Mesenchymal stem cell (in vitro differentiated cells and primary cell): Measurements from ENCODE around the gene SMIM41.
A peak's percentile ranks its signal among the peaks of the same experiment; 100 is the strongest.

Source experiments
- DNase-seq: peaks from one replicate; pipeline ENCODE4 v3.0.0-alpha.2; 2013
- H2AFZ ChIP-seq: one replicate; pipeline ENCODE4 v1.6.1; 2013; ENCODE audit warnings: low read depth, mild to moderate bottlenecking, control low read depth, inconsistent platforms, low read length, moderate library complexity
- H2AK5ac ChIP-seq: 2 replicates; pipeline ENCODE4 v1.6.1; 2013; ENCODE audit warnings: low read length, moderate library complexity, mild to moderate bottlenecking, inconsistent platforms; ENCODE audit not compliant: severe bottlenecking
- H2BK120ac ChIP-seq: one replicate; pipeline ENCODE4 v1.6.1; 2013; ENCODE audit warnings: low read depth, mild to moderate bottlenecking, inconsistent platforms, low read length, moderate library complexity
- H2BK12ac ChIP-seq, 2 experiments: one replicate each; pipeline ENCODE4 v1.6.1; 2013; ENCODE audit warnings: inconsistent platforms in 2 of 2, low read length in 2 of 2, mild to moderate bottlenecking in 2 of 2, moderate library complexity in 2 of 2, control low read depth in 1 of 2
- H2BK15ac ChIP-seq: one replicate; pipeline ENCODE4 v1.6.1; 2013; ENCODE audit warnings: mild to moderate bottlenecking, low read depth, inconsistent platforms; ENCODE audit not compliant: poor library complexity, severe bottlenecking
- H2BK5ac ChIP-seq: 2 replicates; pipeline ENCODE4 v1.6.1; 2013; ENCODE audit warnings: low read depth, mild to moderate bottlenecking, low read length, control low read depth, inconsistent platforms; ENCODE audit not compliant: poor library complexity, severe bottlenecking
- H3K14ac ChIP-seq, 2 experiments: one replicate each; pipeline ENCODE4 v1.6.1; 2013; ENCODE audit warnings: inconsistent platforms in 2 of 2, low read length in 2 of 2, control low read depth in 1 of 2, mild to moderate bottlenecking in 1 of 2, moderate library complexity in 1 of 2
- H3K18ac ChIP-seq, 2 experiments: one replicate each; pipeline ENCODE4 v1.6.1; 2013; ENCODE audit warnings: inconsistent platforms in 2 of 2, low read length in 2 of 2, control low read depth in 1 of 2, low read depth in 1 of 2, mild to moderate bottlenecking in 1 of 2
- H3K23ac ChIP-seq, 2 experiments: one replicate each; pipeline ENCODE4 v1.6.1; 2013; ENCODE audit warnings: inconsistent platforms in 2 of 2, low read length in 2 of 2, mild to moderate bottlenecking in 2 of 2, moderate library complexity in 2 of 2, control low read depth in 1 of 2
- H3K27ac ChIP-seq: 2 replicates; pipeline ENCODE4 v1.5.1; 2013; ENCODE audit warnings: mild to moderate bottlenecking, moderate library complexity, low read length, control low read depth, inconsistent platforms; ENCODE audit not compliant: poor library complexity, severe bottlenecking
- H3K27me3 ChIP-seq, 2 experiments: 2 replicates each; pipeline versions ENCODE4 v1.6.1 to v1.7.0; 2013; ENCODE audit warnings: low read length in 2 of 2, mild to moderate bottlenecking in 2 of 2, moderate library complexity in 2 of 2, control low read depth in 1 of 2, inconsistent platforms in 1 of 2; ENCODE audit not compliant: control insufficient read depth in 1 of 2, insufficient read depth in 1 of 2
- H3K36me3 ChIP-seq, 2 experiments: 2 replicates each; pipeline versions ENCODE4 v1.6.1 to v1.7.0; 2013; ENCODE audit warnings: low read length in 2 of 2, control low read depth in 1 of 2, inconsistent platforms in 1 of 2, low read depth in 1 of 2, mild to moderate bottlenecking in 1 of 2; ENCODE audit not compliant: insufficient read depth in 2 of 2, control insufficient read depth in 1 of 2
- H3K4ac ChIP-seq, 2 experiments: one replicate each; pipeline ENCODE4 v1.6.1; 2013; ENCODE audit warnings: inconsistent platforms in 2 of 2, low read length in 2 of 2, mild to moderate bottlenecking in 2 of 2, moderate library complexity in 2 of 2, control low read depth in 1 of 2, low read depth in 1 of 2
- H3K4me1 ChIP-seq: 2 replicates; pipeline ENCODE4 v1.6.1; 2013; ENCODE audit warnings: low read depth, low read length, control low read depth; ENCODE audit not compliant: control insufficient read depth, insufficient read depth
- H3K4me2 ChIP-seq: 2 replicates; pipeline ENCODE4 v1.6.1; 2013; ENCODE audit warnings: low read length, mild to moderate bottlenecking, inconsistent platforms; ENCODE audit not compliant: poor library complexity, severe bottlenecking
- H3K4me3 ChIP-seq, 2 experiments: 2 replicates each; pipeline versions ENCODE4 v1.5.1 to v1.7.0; 2013; ENCODE audit warnings: low read length in 2 of 2, mild to moderate bottlenecking in 2 of 2, control low read depth in 1 of 2, low read depth in 1 of 2; ENCODE audit not compliant: insufficient read depth in 1 of 2
- H3K79me1 ChIP-seq: replicated peaks from 2 replicates; pipeline ENCODE4 v1.6.1; 2013; ENCODE audit warnings: mild to moderate bottlenecking, control low read depth, low read length, inconsistent platforms; ENCODE audit not compliant: poor library complexity, severe bottlenecking
- H3K9ac ChIP-seq: 2 replicates; pipeline ENCODE4 v1.7.0; 2013; ENCODE audit warnings: mild to moderate bottlenecking, low read length, moderate library complexity
- H3K9me3 ChIP-seq: 2 replicates; pipeline ENCODE4 v1.7.0; 2013; ENCODE audit warnings: mild to moderate bottlenecking, low read length; ENCODE audit not compliant: control insufficient read depth
- H4K8ac ChIP-seq: one replicate; pipeline ENCODE4 v1.6.1; 2013; ENCODE audit warnings: inconsistent platforms, mild to moderate bottlenecking, low read length, moderate library complexity
- H4K91ac ChIP-seq: one replicate; pipeline ENCODE4 v1.6.1; 2013; ENCODE audit warnings: mild to moderate bottlenecking, low read length, inconsistent platforms
- WGBS: methylation state at CpG from one replicate; pipeline ENCODE4 v1.1.7; 2013; ENCODE audit warnings: mixed read lengths; 5-methylcytosine and 5-hydroxymethylcytosine counted together

SMIM41 gene

GRCh38 chr12:52062167-52063081, 17.1 kb upstream of the SMIM41 start:
- no peak overlapping the region for H3K18ac ChIP-seq
- H3K4ac ChIP-seq: no peak overlapping the region
- H4K8ac ChIP-seq: no peak overlapping the region
- H2AFZ ChIP-seq: no peak overlapping the region
- H2BK12ac ChIP-seq: no peak overlapping the region
- H2BK5ac ChIP-seq: no peak overlapping the region
- peaks cover 4% of the 10 kb centered on the region for H3K4me1 ChIP-seq
- no peak overlapping the region for H3K4me2 ChIP-seq
- no peak overlapping the region for H3K9ac ChIP-seq
- H3K36me3 ChIP-seq: peaks cover 0 to 12% of the 10 kb centered on the region in 2 experiments
- H3K14ac ChIP-seq: peak overlapping the region in 1 of 2 experiments; percentile 66
- H3K23ac ChIP-seq: no peak overlapping the region
- H3K9me3 ChIP-seq: no peaks in the 10 kb centered on the region
- peaks cover 0 to 8% of the 10 kb centered on the region in 2 experiments for H3K27me3 ChIP-seq
- no peak overlapping the region for H2AK5ac ChIP-seq
- WGBS: 73% methylated on average over 6 of the region's 6 CpGs
- H3K4me3 ChIP-seq: no peak overlapping the region
- no peaks in the 10 kb centered on the region for H3K79me1 ChIP-seq
- no peak overlapping the region for H2BK15ac ChIP-seq
- no peak overlapping the region for H4K91ac ChIP-seq
- peak; percentile 24 for DNase-seq
- H3K27ac ChIP-seq: no peak overlapping the region
- H2BK120ac ChIP-seq: no peak overlapping the region

- H3K36me3 ChIP-seq: peaks cover 0 to 5% of the 10 kb centered on the region in 2 experiments
- H4K8ac ChIP-seq: no peak overlapping the region
- peaks cover 4% of the 10 kb centered on the region for H3K4me1 ChIP-seq
- no peak overlapping the region for H3K4me2 ChIP-seq
- no peak overlapping the region for H2AK5ac ChIP-seq
- no peak overlapping the region for H2BK15ac ChIP-seq
- no peak overlapping the region for H2BK120ac ChIP-seq
- H3K9ac ChIP-seq: peak overlapping the region; percentile 61
- no peak overlapping the region for H3K4ac ChIP-seq
- H3K4me3 ChIP-seq: no peak overlapping the region
- H2AFZ ChIP-seq: no peak overlapping the region
- H3K18ac ChIP-seq: no peak overlapping the region
- no peak overlapping the region for H2BK5ac ChIP-seq
- no peak overlapping the region for H3K14ac ChIP-seq
- H3K9me3 ChIP-seq: no peaks in the 10 kb centered on the region
- 80% methylated on average over 18 of the region's 20 CpGs for WGBS
- H3K27me3 ChIP-seq: peaks cover 0 to 8% of the 10 kb centered on the region in 2 experiments
- no peak overlapping the region for H3K23ac ChIP-seq
- no peak overlapping the region for H3K27ac ChIP-seq
- H3K79me1 ChIP-seq: no peaks in the 10 kb centered on the region
- no peak for DNase-seq
- no peak overlapping the region for H4K91ac ChIP-seq
- no peak overlapping the region for H2BK12ac ChIP-seq
These were observed 16.2 kb upstream of the SMIM41 start for GRCh38 chr12:52063082-52063924.

DNA sequence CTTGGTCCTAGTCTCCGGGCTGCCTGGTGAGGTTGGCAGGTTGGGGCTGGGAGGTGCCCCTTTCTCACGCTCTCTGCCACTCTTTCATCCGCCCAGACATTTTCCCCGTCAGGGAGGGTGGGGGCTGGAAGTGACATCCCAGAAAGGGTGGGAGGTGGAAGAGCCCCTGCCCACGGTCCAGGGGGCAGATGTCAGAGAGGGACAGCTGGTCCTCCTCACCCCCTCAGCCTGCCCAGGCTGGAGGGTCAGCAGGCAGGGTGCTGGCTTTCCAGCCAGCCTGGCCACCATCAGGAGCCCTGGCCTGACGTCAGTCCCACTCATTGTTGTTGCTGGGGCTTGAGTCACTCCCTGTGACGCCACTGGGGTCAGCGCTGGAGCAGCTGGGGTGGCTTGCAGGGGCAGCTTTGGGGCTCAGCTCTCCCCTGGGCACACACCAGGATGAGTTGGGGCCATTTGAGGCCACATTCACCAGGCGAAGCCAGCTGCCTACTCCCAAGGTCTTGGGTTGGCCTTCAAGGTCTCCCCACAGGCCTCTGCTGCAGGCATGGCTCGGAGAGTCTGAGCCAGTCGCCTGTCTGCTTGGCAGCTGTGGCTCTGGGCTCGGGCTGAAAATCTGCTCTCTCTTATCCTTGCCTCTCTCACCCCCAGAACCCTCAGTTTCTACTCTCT, 15.4 kb upstream of the SMIM41 start:
- H4K8ac ChIP-seq: peak overlapping the region; percentile 47
- peak overlapping the region in 1 of 2 experiments; percentile 6 for H3K18ac ChIP-seq
- H3K79me1 ChIP-seq: no peaks in the 10 kb centered on the region
- H2BK120ac ChIP-seq: no peak overlapping the region
- H3K23ac ChIP-seq: no peak overlapping the region
- peaks cover 4% of the 10 kb centered on the region for H3K4me1 ChIP-seq
- no peak overlapping the region for H2BK5ac ChIP-seq
- no peak overlapping the region for H2AK5ac ChIP-seq
- H3K14ac ChIP-seq: no peak overlapping the region
- WGBS: 69% methylated on average over 11 of the region's 12 CpGs
- H2BK15ac ChIP-seq: peak overlapping the region; percentile 44
- H2AFZ ChIP-seq: no peak overlapping the region
- no peak overlapping the region for H3K4me3 ChIP-seq
- peak; percentile 87 for DNase-seq
- H3K9me3 ChIP-seq: no peaks in the 10 kb centered on the region
- peak overlapping the region; percentile 41 for H4K91ac ChIP-seq
- no peak overlapping the region for H3K27ac ChIP-seq
- no peak overlapping the region for H3K4me2 ChIP-seq
- peaks cover 0 to 8% of the 10 kb centered on the region in 2 experiments for H3K27me3 ChIP-seq
- peak overlapping the region; percentile 69 for H3K9ac ChIP-seq
- H3K4ac ChIP-seq: peak overlapping the region in 1 of 2 experiments; percentile 51
- H3K36me3 ChIP-seq: peaks cover 0 to under 1% of the 10 kb centered on the region in 2 experiments
- H2BK12ac ChIP-seq: peak overlapping the region in 1 of 2 experiments; percentile 23
